HG03025 (cell line): Measurements from ENCODE around the gene LTBP3.

Experiments used
- ATAC-seq: cut with Tn5 transposase; IDR thresholded peaks from one replicate; pipeline ENCODE4 v1.9.1; 2021; ENCODE audit warnings: mild to moderate bottlenecking, moderate library complexity; ENCODE audit not compliant: unreplicated experiment, low FRiP score

Gene LTBP3

DNA sequence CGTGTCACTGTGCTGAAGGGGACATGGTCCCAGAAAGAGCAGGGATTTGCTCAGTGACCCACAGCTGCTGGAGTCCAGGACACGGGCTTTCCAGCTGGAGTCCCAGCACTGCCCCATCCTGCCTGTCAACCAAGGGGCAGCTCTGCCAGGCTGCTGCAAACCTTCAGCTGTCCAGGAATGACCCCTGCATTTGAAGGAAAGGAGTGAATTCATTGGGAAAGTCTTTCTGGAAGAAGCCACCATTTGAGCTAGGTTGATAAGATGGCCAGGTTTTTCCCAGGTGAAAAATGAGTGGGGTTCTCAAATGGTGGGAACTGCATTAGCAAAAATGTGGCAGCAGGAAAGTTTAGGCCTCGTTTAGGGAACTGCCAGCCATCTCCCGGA lies 28.1 kb upstream of the LTBP3 start:
- no peak for ATAC-seq

DNA sequence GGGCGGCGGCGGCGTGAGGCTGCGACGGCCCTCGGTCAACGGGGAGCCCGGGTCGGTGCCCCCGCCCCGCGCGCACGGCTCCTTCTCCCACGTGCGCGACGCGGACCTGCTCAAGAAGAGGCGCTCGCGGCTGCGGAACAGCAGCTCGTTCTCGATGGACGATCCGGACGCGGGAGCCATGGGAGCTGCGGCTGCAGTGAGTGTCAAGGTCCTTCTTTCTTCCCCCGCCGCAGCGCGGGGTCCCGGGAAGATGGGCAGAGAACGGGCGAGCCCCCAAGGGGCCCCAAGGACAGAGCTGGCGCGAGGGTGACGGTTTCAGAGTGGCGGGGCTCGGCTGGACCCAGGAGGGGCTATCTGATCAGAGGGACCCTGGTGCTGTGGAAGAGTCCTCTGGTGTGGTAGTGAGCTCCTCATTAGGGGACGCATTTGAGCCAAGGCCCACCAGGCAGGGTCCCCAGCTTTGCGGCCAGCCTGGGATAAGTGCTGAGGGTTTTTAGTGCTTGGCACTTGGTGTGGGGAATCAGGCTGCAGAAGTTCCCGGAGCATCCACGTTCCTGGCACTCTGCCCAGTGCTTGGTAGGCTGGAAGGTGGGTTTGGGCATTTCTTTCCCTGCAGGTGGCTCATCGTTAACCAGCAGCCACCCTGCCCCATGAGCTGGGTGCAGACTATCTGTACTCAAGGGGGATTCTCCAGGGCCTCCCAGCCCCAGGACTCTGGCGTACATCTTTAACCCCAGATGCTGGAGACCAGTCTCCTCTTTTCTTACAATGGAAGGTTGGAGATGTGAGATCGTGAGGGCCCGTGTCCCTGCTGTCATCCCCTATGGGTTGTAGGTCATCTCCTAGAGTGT lies 27.5 kb upstream of the LTBP3 start:
- no peak for ATAC-seq

DNA sequence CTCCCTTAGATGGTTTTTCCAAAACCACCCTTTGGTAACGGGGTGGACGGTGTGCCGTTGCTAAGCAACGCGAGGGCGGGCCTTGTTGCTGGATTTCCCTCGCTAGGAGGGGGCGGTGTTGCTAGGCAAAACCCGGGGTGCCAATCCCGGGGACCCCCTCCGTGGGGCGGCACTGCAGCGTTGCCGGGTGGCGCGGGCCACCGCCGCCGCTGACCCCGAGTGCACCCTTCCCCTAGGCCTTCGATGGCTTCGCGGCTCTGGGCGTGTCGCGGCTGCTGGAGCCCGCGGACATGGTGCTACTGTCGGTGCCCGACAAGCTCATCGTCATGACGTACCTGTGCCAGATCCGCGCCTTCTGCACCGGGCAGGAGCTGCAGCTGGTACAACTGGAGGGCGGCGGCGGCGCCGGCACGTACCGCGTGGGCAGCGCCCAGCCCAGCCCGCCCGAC lies 26.6 kb upstream of the LTBP3 start:
- ATAC-seq = no peak

DNA sequence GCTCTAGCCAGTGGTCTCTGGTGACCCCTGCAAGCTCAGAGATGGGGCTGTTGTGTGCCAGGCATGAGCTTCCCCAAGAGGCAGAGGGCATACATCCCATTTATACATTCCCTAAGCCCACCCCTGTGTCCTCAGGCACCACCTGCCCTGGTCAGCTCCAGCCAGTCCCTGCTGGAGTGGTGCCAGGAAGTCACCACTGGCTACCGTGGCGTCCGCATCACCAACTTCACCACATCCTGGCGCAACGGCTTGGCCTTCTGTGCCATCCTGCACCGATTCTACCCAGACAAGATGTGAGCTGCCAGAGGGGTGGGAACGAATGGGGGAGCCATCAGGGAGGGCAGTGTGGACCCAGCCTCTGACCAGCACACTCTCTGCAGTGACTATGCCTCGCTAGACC lies 25.9 kb upstream of the LTBP3 start:
- no peak for ATAC-seq

DNA sequence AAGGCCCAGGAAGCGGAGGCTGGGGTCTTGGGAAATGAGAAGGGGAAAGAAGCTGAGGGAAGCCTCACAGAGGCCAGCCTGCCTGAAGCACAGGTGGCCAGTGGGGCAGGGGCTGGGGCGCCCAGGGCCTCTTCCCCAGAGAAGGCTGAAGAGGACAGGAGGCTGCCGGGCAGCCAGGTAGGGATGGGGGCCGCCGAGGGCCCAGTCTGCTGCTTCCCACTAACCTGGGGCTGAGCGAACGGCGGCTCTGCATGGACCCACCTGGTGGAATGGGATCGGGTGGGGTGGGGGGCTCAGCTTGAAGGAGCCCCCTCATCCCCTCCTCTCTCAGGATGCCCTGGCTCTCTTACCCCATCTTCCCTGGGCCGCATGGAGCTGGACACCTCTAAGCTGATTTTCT lies 25.4 kb upstream of the LTBP3 start:
- no peak for ATAC-seq

DNA sequence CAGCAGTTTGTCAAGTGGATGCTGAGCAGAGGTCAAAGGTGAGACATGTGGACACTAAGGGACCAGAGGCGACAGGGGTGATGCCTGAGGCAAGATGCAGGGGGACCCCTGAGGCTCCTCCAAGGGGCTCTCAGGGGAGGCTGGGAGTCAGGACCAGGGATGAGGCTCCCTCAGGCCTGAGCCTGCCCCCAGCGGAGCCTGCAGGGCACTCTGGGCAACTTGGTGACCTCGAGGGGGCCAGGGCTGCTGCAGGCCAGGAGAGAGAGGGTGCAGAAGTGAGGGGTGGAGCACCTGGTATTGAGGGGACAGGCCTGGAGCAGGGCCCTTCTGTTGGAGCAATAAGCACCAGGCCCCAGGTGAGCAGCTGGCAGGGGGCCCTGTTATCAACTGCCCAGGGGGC lies 23.8 kb upstream of the LTBP3 start:
- ATAC-seq = no peak

DNA sequence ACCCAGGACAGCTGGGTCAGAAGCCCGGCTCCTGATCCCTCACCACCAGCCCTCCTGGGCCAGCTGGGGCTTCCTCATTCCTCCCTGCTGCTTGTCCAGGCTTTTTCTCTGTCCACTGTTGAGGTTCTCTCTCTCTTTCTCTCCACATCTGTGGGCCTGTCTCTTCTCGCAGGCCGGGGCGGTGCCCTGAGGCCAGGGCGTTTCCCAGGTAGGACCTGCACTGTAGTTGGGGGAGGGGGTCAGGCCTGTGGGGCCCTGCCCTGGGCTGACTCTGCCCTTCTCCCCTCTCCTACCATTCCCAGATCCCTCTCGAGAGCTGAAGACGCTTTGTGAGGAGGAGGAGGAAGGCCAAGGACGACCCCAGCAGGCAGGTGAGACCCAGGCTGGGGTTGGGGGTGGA lies 22.6 kb upstream of the LTBP3 start:
- ATAC-seq = no peak

DNA sequence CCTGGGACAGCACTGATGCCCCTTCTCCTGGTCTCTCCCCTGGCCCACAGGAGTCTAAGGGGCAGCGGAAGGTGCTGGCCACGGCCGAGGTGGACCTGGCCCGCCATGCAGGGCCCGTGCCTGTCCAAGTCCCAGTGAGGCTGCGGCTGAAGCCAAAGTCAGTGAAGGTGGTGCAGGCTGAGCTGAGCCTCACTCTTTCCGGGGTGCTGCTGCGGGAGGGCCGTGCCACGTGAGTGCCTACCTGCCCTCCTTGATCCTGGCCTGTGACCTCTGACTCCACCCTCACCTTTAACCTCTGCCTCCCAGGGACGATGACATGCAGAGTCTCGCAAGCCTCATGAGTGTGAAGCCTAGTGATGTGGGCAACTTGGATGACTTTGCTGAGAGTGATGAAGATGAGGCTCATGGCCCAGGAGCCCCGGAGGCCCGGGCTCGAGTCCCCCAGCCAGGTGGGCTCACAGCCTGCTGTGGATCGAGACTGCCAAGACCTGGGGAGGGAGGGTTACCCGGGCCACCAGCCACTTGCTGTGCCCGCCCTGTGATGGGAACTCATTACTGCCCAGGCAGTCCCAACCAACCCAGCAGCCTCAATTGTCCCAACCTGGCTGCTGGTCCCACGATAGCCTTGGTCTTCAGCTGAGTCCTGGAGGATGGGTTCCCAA lies 22.0 kb upstream of the LTBP3 start:
- ATAC-seq = no peak

DNA sequence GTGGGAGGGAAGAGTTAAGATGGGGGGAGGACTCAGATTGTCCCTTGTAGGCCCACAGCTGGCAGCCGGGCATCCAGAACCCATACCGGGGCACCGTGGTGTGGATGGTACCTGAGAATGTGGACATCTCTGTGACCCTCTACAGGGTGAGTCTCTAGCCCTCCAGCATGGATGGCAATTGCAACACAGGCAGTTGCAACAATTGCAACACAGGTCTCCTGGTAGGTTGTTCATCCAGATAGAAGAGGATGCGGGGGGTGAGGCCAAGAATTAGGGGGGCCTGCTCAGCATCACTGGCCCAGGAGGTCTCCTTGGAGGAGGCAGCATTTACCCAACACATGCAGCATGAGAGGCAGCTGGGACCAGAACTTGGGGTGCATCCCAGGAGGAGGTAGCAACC lies 21.1 kb upstream of the LTBP3 start:
- ATAC-seq = no peak

DNA sequence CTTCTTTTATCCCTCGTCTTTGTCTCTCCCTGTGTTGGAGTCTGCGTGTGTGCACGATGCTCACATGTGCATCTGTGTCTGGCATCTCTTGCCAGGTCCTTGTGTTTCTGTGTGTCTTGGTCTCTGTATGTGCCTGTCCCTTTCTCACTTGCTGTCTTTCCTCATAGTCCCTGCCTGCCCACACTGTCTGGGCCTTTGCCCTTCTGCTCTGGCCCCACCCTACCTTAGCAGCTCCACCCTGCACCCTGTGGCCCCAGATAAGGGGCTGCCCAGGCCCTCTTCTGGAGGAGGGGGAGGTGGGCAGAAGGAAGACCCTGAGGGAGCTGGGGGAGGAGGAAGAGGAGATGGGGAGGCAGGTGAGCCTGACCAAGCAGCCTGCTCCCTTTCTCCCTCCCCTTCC lies 20.5 kb upstream of the LTBP3 start:
- no peak for ATAC-seq

DNA sequence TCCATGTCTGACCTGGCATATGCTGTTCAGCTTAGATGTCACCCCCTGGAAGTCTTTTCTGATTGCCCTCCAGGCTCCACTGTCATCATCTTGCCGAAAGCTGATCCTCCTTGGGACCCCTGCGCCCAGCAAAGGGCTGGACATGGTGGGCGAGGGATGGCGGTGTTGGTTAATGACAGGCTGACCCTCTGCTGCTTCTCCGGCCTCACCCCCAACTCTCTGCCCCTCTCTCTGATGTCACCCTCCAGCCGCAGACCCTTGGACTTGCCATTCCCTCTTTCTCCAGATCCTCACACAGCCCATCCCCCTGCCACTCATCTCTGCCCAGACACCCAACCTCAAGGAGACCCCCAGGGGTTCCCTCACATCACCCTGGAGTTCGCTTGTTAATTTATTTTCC lies 20.0 kb upstream of the LTBP3 start:
- no peak for ATAC-seq

DNA sequence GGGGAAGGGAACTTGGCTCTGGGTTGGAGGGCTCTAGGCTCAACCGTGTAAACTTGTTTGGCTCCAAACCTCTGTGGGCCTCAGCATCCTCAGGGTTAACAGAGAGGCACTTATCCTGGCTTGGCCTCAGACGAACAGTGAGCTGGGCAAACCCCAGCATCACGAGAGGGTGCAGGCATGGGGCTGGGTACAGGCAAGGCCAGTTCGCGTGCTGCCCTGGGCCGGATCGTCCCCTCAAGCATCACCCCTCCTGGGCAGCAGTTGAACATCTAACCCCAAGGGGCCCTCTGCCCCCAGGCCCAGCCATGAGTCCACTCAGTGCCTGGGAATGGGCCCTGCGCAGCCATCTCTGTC lies 19.6 kb upstream of the LTBP3 start:
- no peak for ATAC-seq

DNA sequence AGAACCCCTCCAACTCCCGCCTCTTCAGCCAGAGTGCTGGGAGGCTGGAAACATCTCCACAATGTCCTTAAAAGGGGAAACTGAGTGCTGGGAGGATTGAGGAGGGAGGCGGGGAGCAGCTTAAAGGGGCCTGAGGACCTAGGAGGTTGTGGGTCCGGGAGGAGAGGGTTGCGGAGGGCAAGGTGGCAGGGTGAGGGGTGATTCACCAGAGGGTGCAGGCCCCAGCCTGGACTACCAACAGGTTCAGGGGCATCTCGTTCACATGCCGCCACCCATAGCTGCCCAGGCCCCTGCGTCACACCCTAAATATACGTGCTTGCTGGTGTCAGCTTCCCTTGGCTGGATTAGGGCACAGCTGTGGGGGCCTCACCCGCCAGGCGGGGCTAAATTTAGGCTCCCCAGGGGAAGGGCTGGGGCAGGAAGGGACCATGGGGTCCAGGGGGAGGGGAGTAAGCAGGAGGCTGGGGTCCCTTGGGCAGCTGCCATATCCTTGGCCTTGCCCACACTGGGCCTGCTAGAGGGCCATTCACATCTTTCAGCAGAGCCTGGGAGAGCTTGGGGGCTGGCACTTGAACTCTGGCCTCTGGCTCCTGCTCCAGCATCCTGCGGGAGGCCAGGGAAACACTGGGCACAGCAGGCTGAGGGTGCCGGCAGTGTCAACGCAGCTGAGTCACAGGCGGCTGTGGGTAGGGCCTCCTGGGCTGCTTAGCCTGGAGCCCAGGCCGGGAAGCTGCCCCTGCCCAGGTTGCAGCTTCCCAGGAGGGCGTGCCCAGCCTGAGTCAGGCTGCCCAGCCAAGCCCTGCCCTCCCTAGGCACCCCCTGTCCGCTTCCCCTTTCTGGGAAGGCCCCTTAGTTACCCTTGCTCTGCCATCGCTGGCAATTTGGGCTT lies 19.0 kb upstream of the LTBP3 start:
- ATAC-seq = no peak

DNA sequence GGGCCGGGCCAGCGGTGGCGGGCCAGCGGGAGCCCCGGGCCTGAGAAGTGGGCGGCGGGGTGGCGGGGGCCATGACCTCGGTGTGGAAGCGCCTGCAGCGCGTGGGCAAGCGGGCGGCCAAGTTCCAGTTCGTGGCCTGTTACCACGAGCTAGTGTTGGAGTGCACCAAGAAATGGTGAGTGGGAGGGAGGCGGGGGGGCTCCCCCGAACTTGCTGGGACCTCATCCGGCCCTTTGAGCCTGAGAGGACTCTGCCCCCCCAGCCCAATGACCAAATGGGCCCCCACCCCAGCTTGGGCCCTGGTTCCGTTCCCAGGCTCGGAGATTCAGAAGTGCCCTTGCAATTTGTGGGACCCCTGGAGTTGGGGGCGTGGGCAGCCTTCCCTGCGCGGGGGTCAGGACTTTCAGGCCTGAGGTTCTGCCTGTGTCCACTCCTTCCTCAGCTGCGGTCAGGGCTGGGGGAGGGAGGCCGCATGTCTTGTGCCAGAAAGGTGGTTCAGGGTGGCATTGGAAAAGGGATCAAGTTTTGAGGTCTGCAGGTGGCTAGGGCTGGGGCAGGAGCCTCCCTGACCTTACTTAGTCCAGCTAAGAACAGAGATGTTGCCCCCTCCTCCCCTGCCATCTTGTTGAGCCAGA lies 18.2 kb upstream of the LTBP3 start:
- no peak for ATAC-seq

DNA sequence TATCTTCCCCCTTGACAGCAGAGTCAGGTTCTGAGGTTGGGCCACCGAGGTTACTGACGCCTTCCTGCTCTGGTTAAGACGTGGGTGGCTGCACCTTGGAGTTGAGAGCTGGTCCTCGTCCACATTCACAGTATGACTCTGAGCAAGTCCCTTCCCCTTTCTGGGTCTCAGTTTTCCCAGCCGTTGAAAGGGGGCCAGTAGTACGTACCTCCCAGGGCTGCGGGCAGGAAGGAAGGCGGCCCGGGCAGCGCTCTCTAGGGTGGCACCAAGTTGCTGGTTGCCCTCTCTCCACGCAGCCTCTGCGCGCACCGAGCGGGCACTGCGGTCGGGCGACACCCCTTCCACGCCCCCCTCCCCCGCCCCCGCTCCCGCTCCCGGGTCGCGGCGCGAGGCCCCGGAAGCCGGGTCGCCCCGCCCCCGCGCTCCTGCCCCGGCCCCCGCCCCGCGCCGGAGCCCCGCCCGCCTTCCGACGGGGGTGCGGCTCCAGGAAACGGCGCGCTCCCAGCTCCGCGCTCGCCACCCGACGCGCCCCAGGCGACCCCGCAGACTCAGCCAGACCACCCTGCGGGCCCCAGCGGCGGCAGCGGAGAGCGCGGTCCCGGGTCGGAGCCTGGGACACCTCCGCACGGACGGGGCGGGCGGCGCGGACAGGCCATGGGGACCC lies 17.5 kb upstream of the LTBP3 start, which contains the start of gene EHBP1L1:
Gene EHBP1L1, plus strand, starts transcription at position 486 of the 664 bp plus-strand sequence. CDS start 250 bp downstream, outside the sequence.
- no peak for ATAC-seq

DNA sequence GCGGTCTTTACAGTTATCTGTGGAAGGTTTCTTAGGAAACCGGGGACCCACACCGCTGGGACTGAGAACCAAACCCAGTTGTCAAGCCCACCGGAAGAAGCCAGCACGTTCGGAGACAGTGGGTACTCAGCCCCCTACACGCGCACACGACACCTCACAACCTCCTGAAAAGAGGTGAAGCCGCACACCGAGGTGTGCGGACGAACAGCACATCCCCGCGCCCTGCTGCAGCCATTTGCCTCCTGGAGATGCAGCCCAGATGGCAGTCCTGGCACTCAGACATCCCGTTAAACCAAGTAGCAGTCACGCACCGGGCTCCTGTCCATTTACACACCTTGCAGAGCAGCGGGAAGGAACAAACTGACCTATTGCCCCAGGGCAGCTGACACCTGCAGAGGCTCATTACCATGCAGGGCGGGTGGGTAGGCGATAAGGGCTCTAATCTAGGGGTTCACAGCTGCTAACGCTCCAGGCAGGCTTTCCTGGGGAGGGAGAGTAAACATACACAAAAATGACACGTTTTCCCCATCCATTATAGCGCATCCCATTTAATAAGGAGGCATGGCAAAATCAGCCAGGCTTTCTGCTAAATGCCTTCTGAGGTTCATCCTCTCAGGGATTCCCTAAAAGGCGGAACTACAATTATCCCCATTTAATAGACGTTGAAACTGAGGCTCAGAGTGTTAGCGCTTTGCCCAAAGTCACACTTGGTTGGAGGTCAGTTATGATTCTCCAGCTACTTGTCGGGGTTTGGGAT lies 16.8 kb upstream of the LTBP3 start:
- ATAC-seq = no peak

DNA sequence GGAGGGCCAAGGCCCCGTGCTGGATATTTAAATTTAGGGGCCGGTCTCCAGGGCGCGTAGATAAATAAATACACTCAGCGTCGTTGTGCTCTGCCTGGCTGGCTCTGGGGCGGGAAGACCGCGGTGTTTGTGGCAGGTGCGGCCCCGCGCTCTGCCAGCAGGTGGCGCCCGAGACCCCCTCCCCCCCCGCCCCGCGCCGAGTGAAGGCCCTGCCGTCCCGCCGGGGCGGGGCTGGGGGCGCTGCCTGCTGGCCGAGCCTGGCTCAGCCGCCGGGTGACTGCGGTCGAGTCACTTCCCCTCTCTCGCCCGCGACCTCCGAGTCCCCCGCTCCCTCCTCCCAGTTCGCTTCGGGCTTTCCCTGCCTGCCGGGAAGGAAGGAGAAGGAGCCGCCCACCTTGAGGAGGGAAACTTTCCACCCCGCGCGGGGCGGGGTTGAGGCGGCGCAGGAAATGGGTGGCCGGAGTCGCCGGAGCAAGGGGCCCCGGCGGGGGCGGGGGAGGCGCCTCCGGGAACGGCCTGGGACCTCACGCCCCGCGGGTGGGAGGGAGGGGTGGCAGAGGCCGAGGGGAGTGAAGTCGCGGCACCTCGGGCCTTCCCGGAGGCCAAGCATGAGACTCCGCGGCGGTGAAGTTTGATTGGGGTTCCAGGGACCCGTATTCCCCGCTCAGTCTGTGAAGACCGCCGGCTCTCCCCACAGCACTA lies 16.1 kb upstream of the LTBP3 start:
- no peak for ATAC-seq

DNA sequence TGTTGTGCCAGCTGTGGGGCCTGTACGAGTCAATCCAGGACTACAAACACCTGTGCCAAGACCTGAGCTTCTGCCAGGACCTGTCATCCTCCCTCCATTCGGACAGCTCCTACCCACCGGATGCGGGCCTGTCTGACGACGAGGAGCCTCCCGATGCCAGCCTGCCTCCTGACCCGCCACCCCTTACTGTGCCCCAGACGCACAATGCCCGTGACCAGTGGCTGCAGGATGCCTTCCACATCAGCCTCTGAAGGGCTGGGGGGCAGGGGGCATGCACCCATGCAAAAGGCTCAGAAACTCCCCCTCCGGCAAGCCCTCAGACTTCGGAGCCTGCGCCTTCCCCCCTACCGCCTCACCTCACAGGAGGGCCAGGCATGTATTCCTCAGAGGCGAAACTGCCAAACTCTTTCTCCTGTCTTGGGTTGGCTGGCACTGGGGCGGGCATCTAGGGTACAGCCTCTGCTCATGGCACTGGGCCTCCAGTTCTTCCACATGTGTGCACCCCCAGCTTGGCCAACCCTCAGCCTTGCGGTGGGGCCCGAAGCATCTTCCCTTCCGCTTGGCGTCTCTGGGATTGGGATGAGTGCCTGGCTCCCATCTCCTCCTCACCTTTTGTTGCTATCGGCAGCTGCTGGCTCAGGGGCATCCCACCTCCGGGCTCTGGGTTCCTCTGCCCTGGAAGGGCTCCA lies 15.4 kb upstream of the LTBP3 start:
- no peak for ATAC-seq
